Measurements from ENCODE around the gene L3MBTL1. TPM values are rescaled to one million over a fixed set of nuclear protein-coding genes. Genes with fewer than 3 reads are reported as not detected.

The L3MBTL1 gene
- total and polyA plus RNA-seq, 2 of the 4 experiments (the other 2 are of a cell fraction): 2.2 to 4.5 TPM

- no peak overlapping the region for H3K56ac ChIP-seq (ENCODE audit: extremely low read depth, insufficient read depth, low read length)
- no TSS peak for BruUV-seq (replicated peaks)
- DNase-seq: no peak
- H3K14ac ChIP-seq (replicated peaks; ENCODE audit: low read depth, low read length): no peak overlapping the region
- H3K4me1 ChIP-seq (ENCODE audit: control insufficient read depth, insufficient read depth, low read length): no peaks in the 10 kb centered on the region
- H3K27me3 ChIP-seq (ENCODE audit: control insufficient read depth, insufficient read depth, low read length): peaks cover 6% of the 10 kb centered on the region
- ChIA-PET CTCF (no interaction called here), POLR2A (ENCODE audit: unreplicated experiment) (no interaction called here)
- dilution Hi-C loops (cut with HindIII; ENCODE audit: low sequenced_read_pairs, unreplicated experiment) (no loop called here), intact Hi-C loops (cut with micrococcal nuclease) (no loop called here), in situ Hi-C loops (cut with MboI; ENCODE audit: low sequenced_read_pairs) (no loop called here)
- H2AK5ac ChIP-seq (ENCODE audit: low read depth, low read length): no peak overlapping the region
- H3K18ac ChIP-seq (ENCODE audit: low read depth, low read length): no peak overlapping the region
- ATAC-seq (ENCODE audit: low read depth): no peak
- H2BK15ac ChIP-seq (ENCODE audit: low read depth, low read length): no peak overlapping the region
- no peak overlapping the region for H3K9ac ChIP-seq (ENCODE audit: low read depth, low read length)
- H2BK5ac ChIP-seq (ENCODE audit: low read depth, low read length, poor library complexity, severe bottlenecking): no peak overlapping the region
- no peak overlapping the region for H4K91ac ChIP-seq (ENCODE audit: insufficient read depth, low read depth, low read length)
- H4K20me1 ChIP-seq (ENCODE audit: insufficient read depth, low read length): no peaks in the 10 kb centered on the region
- no peak overlapping the region for H4K8ac ChIP-seq (ENCODE audit: low read depth in 2 of 2, low read length in 2 of 2)
- H3K4me2 ChIP-seq (ENCODE audit: low read depth, low read length): no peak overlapping the region
- H3K9me3 ChIP-seq (ENCODE audit: control insufficient read depth, insufficient read depth, low read length): no peaks in the 10 kb centered on the region
- peaks cover 3% of the 10 kb centered on the region; the same call in 1 of the 2 replicates for H3K36me3 ChIP-seq (ENCODE audit: control insufficient read depth, insufficient read depth, low read length)
- no peak overlapping the region for H4K5ac ChIP-seq (ENCODE audit: low read depth, low read length)
- H2AFZ ChIP-seq (replicated peaks; ENCODE audit: low read length, poor library complexity): no peak overlapping the region
- H3K23ac ChIP-seq (ENCODE audit: low read depth, low read length): no peak overlapping the region
- no CpG with 5 or more reads among the region's 5 CpGs for WGBS, 2 experiments (ENCODE audit: extremely low coverage in 2 of 2, insufficient read length in 1 of 2)
- no peaks in the 10 kb centered on the region; the same call in none of the 2 replicates for H3K9me1 ChIP-seq (ENCODE audit: insufficient read depth, low read length)
- H3K4ac ChIP-seq (ENCODE audit: low read depth, low read length): no peak overlapping the region
- no peak overlapping the region for H2BK20ac ChIP-seq (ENCODE audit: low read depth, low read length)
- H3K27ac ChIP-seq (ENCODE audit: insufficient read depth, low read length): no peak overlapping the region
- TF ChIP-seq CHD1 (IDR thresholded peaks at IDR 0.05; ENCODE audit: low read depth, low read length): no peak
- no peak for TF ChIP-seq NFE2L2 (IDR thresholded peaks at IDR 0.05; ENCODE audit: low read depth, low read length)
- no peak for TF ChIP-seq MXI1 (IDR thresholded peaks at IDR 0.05; ENCODE audit: borderline replicate concordance, low read depth, low read length)
- TF ChIP-seq USF2 (IDR thresholded peaks at IDR 0.05; ENCODE audit: low read depth, low read length): no peak
- TF ChIP-seq MAFK (IDR thresholded peaks at IDR 0.05; ENCODE audit: low read depth, low read length): no peak
- TF ChIP-seq CTCF (conservative IDR thresholded peaks at IDR 0.05; ENCODE audit: low read depth, low read length): no peak
- H2BK120ac ChIP-seq (ENCODE audit: low read depth, low read length): no peak overlapping the region
- no peak overlapping the region for H3K4me3 ChIP-seq (ENCODE audit: insufficient read depth, low read depth, low read length)
- no peak overlapping the region for H2AK9ac ChIP-seq (replicated peaks; ENCODE audit: low read depth, low read length, poor library complexity)
- H3K79me1 ChIP-seq (ENCODE audit: low read depth in 1 of 2, low read length in 2 of 2): no peaks in the 10 kb centered on the region
Measured at GRCh38 chr20:43525021-43525420, 17.5 kb downstream of the L3MBTL1 start.

Data from IMR-90 (cell line).